HG02938 (cell line): ENCODE results near the gene UBE2Z.

Experiments
- ATAC-seq: cut with Tn5 transposase; IDR thresholded peaks from one replicate; pipeline ENCODE4 v1.9.1; 2021; ENCODE audit warnings: mild to moderate bottlenecking, moderate library complexity; ENCODE audit not compliant: unreplicated experiment

Gene UBE2Z

DNA sequence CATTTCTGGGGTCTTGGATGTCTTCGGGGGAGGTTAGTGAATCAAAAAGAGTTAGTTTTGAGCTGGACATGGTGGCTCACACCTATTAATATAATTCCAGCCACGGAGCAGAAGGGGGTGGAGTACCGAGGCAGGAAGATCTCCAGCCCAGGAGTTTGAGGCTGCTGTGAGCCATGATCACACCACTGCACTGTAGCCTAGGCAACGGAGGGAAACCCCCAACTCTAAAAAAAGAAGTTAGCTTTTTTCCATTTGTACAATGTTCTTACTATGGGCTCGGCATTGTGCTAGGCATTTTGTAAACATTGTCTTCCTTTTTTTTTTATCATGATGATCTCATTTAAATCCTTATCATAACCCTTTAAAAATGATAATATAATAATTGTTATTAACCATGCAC lies 44.7 kb downstream of the UBE2Z start:
- ATAC-seq = no peak

DNA sequence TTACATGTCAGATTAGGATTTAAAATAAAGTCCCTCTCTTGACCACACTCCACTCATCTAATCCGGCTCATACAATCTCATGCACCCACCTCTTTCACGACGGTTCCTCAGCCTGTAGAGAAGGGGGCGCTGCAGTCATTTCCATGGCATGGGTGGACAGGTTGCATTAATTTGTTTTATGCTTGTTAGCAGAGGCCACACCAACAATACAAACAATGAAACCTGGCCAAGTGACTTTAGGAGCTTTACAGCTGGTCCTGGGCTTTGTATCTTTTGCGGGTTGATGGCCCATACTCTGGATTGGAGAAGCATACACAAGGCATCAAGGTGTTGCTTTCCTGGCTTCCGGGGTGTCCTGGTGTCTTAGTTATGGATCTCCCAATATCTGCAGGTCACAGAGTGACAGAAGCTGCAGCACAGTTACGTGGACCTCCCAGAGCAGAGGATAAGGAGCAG lies 46.1 kb downstream of the UBE2Z start:
- no peak for ATAC-seq

DNA sequence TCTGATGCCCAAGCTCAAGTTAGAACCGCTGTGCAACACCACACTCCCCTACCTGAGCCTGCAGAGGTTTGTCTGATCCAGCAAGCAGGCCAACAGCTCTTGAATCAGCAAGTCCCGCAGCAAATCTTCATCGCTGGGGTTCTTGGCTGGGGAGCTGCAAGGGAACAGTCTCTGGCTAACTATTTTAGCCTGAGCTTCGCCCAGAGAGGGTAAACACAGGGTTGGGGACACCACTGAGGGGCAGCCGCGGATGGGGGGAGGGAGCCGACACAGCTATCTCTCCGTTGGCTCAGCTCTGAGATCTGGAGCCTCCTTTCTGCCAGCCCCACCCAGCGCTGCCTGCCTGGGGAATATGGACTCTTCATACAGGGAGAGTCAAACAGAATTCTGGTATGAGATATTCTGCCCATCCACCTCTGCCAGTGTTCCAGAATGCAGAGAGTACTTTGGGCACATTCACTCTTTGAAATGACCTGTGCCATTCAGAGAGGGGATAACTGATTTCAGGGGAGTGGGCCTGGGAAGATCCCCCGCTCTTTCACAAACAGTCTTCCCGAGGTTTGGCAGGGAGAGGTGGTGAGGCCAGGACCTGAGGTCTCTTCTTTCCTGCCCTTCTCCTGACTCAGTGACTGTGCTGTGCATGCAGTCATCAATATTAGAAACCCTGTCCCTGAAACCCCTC lies 52.8 kb downstream of the UBE2Z start:
- no peak for ATAC-seq

DNA sequence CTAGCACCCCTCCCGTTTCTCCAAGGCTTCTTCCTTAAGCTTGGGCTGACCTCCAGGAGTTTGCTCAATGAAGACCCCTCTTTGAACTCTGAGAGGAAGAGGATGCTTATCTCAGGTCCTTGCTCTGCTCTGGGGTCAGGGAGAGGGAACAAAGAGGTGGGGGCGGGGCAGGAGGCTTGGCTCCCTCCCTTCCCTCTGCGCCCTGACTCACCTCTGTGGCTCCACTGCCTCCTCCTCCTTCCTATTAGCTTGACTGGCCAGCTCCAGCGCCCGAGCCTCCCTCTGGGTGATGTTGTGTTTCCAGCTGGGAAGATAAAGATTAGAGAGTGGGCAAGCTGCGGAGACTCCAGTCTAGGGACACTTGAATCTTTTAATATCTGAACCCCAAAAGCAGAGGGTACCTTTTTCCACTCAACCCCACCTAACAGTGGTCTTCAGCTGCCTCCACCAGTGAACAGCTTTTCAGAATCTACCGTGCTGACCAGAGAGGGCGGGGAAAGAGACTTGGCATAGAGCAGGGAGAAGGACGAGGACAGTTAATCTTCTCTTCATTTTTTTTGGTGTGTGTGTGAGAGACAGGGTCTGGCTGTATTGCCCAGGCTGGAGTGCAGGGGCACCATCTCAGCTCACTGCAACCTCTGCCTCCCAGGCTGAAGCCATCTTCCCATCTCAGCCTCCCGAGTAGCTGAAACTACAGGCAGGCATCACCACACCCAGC lies 53.5 kb downstream of the UBE2Z start:
- no peak for ATAC-seq

DNA sequence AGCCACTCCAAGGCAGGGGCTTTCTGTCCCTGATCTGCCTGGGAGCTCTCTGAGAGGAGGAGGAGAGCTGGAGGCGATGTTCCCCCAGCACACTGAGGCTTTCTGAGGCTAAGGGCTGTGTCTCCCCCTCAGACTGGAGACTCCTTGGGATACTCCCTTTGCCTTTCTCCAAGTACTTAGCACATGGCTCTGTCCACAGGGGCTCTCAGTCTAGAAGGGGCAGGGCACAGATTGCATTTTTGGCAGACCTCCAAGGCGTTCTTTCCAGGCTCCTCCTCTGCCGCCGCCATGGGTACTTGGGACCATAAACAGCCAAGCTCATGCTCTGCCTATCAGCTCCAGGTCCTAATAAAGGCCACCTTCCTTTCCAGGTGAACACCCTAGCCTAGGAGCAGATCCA lies 62.0 kb downstream of the UBE2Z start:
- ATAC-seq = no peak

DNA sequence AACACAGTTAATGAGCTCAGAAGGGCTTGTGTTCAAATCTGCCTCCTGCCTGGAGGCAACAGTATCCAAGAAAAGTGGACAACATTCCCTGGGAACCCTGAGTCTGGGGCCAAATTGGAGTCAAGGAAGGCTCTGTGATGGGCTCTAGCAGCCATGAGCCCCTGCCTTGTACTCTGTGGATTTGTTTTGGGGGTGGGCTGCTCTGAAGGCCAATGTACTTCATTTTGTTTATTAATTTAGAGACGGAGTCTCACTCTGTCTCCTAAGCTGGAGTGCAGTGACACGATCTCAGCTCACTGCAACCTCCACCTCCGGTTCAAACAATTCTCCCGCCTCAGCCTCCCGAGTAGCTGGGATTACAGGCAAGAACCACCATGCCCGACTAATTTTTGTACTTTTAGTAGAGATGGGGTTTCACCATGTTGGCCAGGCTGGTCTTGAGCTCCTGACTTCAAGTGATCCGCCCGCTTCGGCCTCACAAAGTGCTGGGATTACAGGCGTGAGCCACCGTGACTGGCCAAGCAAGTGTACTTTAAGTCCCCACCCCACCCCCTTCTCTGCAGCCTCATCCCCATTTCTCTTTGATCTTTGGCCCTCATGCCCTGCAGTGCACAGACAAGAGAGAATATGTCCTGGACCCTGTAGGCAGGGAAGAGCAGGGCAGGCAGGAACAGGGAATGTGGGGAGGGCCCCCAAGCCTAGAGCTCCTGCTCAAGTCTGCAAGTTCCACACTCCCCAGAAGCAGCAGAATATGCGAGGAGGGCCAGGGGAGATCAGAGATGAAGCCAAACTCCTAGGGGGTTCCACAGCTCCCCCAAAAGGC lies 62.9 kb downstream of the UBE2Z start:
- no peak for ATAC-seq

DNA sequence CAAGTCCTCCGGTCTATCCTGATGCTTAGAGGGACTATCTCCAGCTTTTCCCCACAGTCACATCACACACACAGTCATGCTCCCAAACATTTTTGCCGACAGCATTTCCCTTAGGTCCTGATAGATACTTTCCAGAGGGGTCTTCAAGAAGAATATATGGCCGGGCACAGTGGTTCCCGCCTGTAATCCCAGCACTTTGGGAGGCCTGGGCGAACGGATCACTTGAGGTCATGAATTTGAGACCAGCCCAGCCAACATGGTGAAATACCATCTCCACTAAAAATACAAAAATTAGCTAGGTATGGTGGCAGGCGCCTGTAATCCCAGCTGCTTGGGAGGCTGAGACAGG lies 64.5 kb downstream of the UBE2Z start:
- ATAC-seq = no peak

DNA sequence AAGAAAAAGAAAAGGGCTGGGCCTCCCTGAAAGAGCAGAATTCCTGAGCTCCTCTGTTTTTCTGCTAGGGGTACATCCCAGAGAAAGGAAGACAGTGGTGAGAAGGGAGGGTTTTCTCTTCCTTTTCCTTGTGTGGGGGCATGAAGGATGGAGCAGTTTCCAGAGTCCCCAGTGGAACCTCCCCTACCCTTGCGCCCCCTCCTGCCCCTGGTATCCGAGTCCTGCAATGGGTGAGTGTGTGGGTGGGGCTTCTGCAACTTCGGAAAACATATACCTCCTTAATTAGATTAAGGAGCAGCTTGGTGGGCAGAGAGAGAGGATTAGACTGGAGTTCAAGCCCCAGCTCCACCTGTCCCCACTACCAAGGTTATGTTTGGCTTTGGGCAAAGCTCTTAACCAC lies 65.6 kb downstream of the UBE2Z start:
- ATAC-seq = no peak
